DMS153 (cell line): Measurements from ENCODE around the gene PLXNB2.

Experiments used
- DNase-seq: peaks from one replicate; lab custom pipeline; 2025; lab: John Stamatoyannopoulos, UW

PLXNB2 gene

DNA sequence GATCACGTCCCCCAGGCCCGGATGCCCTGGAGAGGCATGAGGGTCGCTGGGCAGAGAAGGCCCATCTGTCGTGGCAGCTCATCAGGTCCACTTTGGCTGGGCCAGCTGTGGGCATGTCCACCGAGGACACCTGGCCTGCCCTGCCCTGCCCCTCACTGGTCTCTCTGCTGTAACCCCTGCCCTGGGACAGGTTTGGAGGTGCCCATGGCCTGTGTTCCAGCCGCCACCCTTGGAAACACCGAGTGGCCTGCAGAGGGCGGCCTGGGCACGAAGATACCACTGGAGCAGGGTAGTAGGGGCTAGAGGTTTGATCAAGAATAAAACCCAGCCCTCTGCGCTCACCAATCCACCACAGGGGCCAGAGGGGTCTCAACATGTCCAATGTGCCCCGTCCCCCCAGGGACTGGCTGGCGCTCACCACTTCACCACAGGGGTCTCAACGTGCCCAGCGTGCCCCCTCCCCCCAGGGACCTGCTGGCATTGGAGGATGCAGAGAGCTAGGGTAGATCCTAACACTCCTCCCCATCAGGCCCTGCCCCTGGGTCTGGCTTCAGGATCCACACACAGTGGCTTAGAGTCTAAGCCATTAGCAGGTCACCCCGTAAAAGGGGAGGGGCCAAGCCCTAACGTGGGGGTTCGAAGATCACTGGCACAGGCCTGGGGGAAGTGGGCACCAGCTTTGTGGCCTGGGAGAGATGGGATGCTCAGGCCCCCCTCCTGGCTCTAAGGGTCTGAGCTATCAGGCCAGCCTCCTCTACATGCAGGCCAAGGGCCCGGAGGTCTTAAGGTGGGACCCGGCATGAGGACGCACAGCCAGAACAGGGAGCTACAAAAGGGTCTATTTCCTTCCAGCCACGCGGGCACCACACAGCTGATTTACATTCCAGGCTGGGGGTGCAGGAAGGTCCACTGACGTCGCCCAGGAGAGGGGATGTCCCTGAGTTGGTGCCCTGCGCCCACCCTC is 55.1 kb downstream of the PLXNB2 start:
- peak; percentile 57 for DNase-seq

GRCh38 chr22:50251477-50252081 is 55.9 kb downstream of the PLXNB2 start:
- no peak for DNase-seq

- DNase-seq, result peak; percentile 57
Measured at GRCh38 chr22:50250555-50251476, 56.6 kb downstream of the PLXNB2 start, which contains the start of gene HDAC10. Gene HDAC10, minus strand, starts transcription at chr22:50251265. Its CDS starts 233 bp downstream, at chr22:50251032.

DNA sequence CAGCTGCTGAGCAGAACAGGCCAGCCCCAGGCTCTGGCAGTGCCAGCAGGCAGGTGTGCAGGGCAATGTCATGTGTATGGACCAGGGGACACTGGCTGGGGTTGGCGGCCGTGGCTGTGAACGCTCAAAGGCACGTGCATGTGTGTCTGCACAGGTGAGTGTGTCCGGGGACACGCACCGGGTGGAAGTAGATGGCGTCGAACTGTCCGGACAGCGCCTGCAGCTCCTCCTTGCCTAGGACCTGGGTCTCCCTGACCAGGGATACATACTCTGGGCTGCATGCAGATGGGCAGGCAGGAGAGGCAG is 57.2 kb downstream of the PLXNB2 start:
- no peak for DNase-seq

GRCh38 chr22:50249341-50250248 is 57.9 kb downstream of the PLXNB2 start:
- no peak for DNase-seq

GRCh38 chr22:50248196-50249081 is 59.0 kb downstream of the PLXNB2 start:
- no peak for DNase-seq

GRCh38 chr22:50247748-50248147 is 59.7 kb downstream of the PLXNB2 start:
- peak; percentile 83 for DNase-seq

- DNase-seq, result no peak
Measured at GRCh38 chr22:50246242-50247175, 60.9 kb downstream of the PLXNB2 start.

GRCh38 chr22:50245214-50246072 is 62.0 kb downstream of the PLXNB2 start:
- DNase-seq, result no peak

- peak; percentile 80 for DNase-seq
Measured at GRCh38 chr22:50244420-50245213, 62.8 kb downstream of the PLXNB2 start, which contains the start of gene TUBGCP6. Gene TUBGCP6, minus strand, starts transcription at chr22:50245023. Its CDS starts 564 bp downstream, at chr22:50244459.

DNA sequence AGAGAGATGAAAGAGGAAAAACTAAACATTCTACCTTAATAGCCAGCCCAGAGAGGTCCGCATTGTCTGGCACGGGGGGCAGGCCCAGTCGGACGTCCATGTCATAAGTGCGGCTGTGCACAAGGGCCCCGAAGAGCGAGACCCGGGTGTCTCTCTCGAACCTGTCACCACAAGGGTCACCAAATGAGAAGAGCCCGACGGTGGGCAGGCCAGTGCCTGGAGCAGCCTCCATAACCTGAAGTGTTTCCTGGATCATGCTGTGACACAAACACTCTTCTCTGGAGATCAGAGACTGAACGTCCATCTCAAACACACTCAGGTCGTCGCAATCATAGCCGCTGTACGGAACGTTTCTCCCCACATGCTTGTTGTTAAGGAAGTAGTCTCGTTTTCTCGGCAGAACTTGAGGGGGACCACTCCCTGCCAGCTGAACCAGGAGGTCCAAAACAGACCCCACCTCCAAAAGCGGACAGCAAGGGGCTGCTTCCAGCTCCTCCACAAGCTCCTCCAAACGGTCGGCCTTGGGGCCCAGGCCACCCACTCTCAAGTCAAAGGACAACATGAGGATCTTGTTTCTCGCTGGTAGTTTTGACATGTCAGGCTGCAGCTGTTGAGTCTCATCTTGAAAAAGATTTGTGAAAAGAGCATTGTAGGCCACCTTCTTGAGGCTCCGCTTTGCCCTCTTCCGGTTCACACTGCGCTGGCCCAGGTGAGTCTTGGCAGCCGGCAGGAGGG is 63.6 kb downstream of the PLXNB2 start:
- DNase-seq, result no peak

GRCh38 chr22:50242406-50242949 is 65.0 kb downstream of the PLXNB2 start:
- DNase-seq, result no peak

DNA sequence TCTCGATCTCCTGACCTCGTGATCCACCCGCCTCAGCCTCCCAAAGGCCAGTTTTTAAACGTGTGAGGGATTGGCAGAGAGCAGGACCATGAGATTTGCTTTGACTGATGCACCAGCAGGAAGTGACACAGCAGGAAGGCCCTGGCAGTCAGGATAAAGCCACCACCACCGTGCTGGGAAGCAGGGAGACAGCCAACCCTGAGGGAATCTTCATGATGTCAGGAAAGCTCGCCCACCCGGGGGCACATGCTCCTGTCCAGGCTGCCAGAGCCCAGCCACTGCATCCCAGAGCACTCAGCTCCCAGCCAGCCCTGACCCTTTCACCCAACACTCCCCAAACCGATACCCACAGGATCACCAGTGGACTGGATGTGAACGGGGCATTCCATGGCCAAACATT is 68.7 kb downstream of the PLXNB2 start:
- no peak for DNase-seq

GRCh38 chr22:50236731-50237409 is 70.6 kb downstream of the PLXNB2 start:
- no peak for DNase-seq

DNA sequence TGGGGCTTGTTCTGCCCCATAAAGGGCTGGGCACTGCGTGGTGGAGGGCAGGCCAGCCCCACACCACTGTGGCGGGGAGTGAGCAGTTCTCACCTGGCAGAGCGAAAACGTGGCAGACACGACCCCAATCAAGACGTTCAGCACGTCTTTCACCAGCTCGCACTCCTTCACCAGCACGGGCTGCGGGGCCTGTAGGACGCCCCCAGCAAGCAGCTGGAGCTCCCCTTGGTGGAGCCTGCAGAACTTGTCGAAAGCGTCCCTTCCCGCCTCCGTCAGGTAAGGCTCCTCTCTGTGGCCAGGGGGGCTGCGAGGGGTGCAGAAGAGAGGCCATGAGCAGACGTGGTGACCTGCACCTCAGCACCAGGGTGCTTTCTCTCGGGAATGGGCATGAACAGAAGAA is 74.2 kb downstream of the PLXNB2 start:
- DNase-seq, result no peak
